Activated naive CD8-positive, alpha-beta T cell (primary cell): Measurements from ENCODE around the gene TYSND1.
"Not testable (repeated sequence)": the region's sequence is repeated elsewhere in the genome, so short reads cannot be mapped to it uniquely, and the experiment has no call there.

ENCODE experiments used
- H3K27ac Mint-ChIP-seq: one replicate; pipeline ENCODE4 v1.8.0; 2021; ENCODE audit warnings: mixed read lengths
- H3K27me3 Mint-ChIP-seq: one replicate; pipeline ENCODE4 v1.8.0; 2021; ENCODE audit warnings: mixed read lengths
- H3K36me3 Mint-ChIP-seq: one replicate; pipeline ENCODE4 v1.8.0; 2021; ENCODE audit warnings: mixed read lengths
- H3K4me1 Mint-ChIP-seq: one replicate; pipeline ENCODE4 v1.8.0; 2021; ENCODE audit warnings: low read depth, mixed read lengths
- H3K4me3 Mint-ChIP-seq: one replicate; pipeline ENCODE4 v1.8.0; 2021; ENCODE audit warnings: mild to moderate bottlenecking, mixed read lengths
- H3K9me3 Mint-ChIP-seq: one replicate; pipeline ENCODE4 v1.8.0; 2021; ENCODE audit warnings: low read depth, mixed read lengths

TYSND1 gene

DNA sequence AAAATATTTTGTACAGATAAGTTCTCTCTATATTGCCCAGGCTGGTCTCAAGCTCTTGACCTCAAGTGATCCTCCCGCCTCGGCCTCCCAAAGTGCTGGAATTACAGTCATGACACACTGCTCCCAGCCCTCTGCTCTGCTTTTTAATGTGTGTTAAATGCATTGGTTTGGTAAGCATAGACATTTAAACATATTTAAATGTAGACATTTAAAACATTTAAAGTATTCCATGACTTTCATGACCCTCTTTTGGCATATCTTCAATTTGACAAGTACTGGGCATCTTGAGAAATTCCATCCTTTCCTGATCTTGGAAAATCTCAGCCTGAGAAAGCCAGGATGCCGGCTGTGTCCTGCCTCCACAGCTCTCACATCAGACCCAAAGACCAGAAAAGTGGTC lies 29.0 kb upstream of the TYSND1 start:
- H3K4me1 Mint-ChIP-seq = peaks cover 20% of the 10 kb centered on the region
- H3K27ac Mint-ChIP-seq = no peak overlapping the region
- no peak overlapping the region for H3K4me3 Mint-ChIP-seq
- H3K36me3 Mint-ChIP-seq = peaks cover 2% of the 10 kb centered on the region
- H3K9me3 Mint-ChIP-seq = no peaks in the 10 kb centered on the region
- H3K27me3 Mint-ChIP-seq = peaks cover 2% of the 10 kb centered on the region

DNA sequence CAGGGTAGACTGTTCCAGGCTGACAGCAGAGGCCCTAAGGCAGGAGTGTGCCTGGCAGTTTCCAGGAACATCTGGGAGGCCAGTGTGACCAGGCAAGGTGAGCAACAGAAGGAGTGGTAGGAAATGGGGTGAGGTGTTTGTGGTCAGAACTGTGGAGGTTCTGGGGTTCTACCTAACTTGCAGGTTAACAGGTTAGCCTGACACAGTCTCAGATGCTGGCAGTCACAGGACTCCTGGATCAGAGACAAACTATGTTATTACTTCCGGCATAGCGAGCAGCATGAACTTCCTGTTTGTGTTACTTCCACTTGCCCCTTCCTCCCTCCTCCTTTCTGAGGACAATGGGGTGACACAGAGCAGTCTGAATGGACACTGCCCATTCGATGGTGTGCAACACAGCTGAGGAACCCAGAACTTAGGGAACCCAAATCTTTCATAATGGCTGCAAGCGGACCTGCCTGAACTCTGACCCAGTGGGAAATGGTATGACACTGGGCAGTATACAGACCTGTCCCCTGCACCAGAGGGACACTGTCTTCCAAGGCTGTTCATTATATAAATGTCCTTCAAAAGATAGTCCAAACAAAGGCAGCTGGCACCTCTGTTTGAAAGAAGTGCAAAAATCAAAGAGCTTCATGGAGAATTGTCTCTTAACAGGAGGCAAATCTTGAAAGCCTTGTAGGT lies 27.7 kb upstream of the TYSND1 start:
- no peaks in the 10 kb centered on the region for H3K36me3 Mint-ChIP-seq
- peak overlapping the region; percentile 19 for H3K4me3 Mint-ChIP-seq
- H3K27me3 Mint-ChIP-seq = no peaks in the 10 kb centered on the region
- H3K9me3 Mint-ChIP-seq = no peaks in the 10 kb centered on the region
- H3K4me1 Mint-ChIP-seq = peaks cover 24% of the 10 kb centered on the region
- peak overlapping the region; percentile 80 for H3K27ac Mint-ChIP-seq

DNA sequence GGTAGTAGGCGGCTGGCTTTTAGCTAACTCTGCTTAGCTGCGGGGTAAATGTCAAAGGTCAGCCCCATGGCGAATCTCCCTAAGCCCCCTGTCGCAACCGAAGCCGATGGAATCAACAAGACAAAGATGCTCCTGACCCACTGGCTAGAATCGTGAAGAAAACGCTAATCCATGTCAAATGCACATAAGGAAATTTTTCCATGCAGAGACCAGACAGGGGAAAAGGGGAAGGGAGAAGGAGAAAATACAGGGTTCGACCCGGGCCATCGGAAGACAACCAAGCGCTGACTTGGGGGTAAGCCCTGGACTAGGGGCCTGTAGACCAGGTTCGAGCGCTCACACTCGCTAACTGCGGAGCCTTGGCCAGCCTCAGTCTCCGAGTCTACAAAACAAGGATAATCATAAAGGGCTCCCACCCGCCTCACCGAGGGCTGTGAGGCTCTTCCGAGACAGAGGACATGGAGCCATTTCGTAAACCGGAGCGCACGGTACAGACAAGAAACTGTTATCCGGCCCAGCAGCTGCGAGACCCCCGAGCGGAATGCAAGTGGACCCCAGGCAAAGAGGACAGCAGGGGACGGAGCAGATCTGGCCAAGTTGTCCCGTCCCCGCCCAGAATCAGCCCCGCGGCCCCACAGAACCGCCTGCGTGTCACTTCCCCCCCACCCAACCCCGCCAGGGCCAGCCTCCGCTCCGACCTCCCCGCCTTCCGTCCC lies 23.3 kb upstream of the TYSND1 start:
- H3K4me1 Mint-ChIP-seq = peaks cover 60% of the 10 kb centered on the region
- H3K36me3 Mint-ChIP-seq = peaks cover 8% of the 10 kb centered on the region
- H3K27ac Mint-ChIP-seq = peak overlapping the region; percentile 95
- no peaks in the 10 kb centered on the region for H3K27me3 Mint-ChIP-seq
- H3K9me3 Mint-ChIP-seq = no peaks in the 10 kb centered on the region
- peak overlapping the region; percentile 96 for H3K4me3 Mint-ChIP-seq

DNA sequence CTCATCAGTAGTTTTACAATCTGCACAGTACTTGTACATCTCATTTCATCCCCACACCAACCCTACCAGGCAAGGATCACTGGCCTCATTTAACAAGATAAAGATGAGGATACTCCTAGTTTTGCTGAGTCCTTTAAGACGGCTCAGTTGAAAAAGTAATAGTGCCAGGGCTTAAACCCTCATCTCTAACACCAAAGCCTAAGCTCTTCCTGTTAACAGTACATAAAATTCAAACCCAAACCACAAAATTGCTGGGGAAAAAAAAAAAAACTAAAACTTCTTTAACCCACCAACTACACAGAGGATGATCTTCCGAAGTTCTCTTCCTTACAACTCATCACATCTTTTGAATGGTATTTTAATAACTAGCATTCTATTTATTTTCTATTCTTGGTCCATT lies 22.5 kb upstream of the TYSND1 start:
- Mint-ChIP-seq H3K27me3 (no peaks in the 10 kb centered on the region), H3K9me3 (no peaks in the 10 kb centered on the region), H3K4me1 (peaks cover 60% of the 10 kb centered on the region), H3K27ac (peak overlapping the region; percentile 95), H3K4me3 (peak overlapping the region; percentile 96), H3K36me3 (peaks cover 8% of the 10 kb centered on the region)

DNA sequence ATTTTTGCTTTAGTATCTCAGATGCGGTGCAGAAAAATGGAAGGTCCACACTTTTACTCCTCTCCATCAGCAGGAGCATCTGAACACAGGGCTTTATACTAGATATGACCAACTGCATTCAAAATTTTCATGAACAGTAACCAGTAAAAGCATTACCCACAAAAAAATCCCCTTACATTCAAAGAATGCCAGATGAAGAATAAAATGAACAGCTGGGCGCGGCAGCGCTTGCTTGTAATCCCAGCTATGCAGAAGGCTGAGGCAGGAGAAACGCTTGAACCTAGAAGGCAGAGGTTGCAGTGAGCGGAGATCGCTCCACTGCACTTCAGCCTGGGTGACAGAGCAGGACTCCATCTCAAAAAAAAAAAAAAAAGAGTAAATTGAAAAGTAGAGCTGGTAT lies 20.7 kb upstream of the TYSND1 start:
- H3K36me3 Mint-ChIP-seq = peaks cover 13% of the 10 kb centered on the region
- H3K9me3 Mint-ChIP-seq = no peaks in the 10 kb centered on the region
- H3K27me3 Mint-ChIP-seq = no peaks in the 10 kb centered on the region
- H3K27ac Mint-ChIP-seq = no peak overlapping the region
- H3K4me3 Mint-ChIP-seq = peak overlapping the region; percentile 57
- peaks cover 69% of the 10 kb centered on the region for H3K4me1 Mint-ChIP-seq

DNA sequence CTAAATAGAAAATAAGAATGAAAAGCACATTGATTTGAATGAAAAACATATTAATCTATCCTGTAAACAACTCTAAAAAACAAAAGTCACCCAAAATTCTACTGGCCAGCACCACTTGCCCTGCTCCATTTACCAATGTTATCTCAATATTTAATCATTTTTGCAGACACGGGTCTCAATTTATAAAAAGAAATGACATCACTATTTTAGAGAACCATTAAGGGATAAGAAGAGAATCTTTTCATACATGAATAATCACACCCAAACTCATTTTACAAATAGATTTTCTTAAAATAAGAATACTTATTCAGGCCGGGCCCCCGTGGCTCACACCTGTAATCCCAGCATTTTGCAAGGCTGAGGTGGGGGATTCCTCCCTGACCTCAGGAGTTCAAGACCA lies 19.9 kb upstream of the TYSND1 start:
- Mint-ChIP-seq H3K36me3 (peaks cover 16% of the 10 kb centered on the region), H3K27me3 (no peaks in the 10 kb centered on the region), H3K9me3 (no peaks in the 10 kb centered on the region), H3K27ac (peak overlapping the region; percentile 58), H3K4me3 (peak overlapping the region; percentile 58), H3K4me1 (peaks cover 77% of the 10 kb centered on the region)

DNA sequence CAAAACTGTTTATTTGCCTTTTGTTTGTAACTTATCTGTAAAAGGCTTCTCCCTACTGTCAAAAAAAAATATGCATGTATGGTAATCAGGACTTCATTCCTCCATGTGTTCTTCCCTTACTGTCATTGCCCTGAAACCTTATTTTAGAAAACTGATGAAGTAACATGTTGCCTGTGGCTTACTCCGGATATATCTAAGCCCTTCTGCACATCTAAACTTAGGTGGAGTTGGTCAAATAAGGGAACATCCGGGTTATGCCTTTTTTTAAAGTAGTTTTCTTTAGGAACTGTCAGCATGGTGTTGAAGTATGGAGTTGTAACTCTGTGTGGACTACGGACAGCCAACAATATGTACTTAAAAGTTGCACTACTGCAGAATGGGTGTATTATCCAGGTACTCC lies 17.7 kb upstream of the TYSND1 start:
- Mint-ChIP-seq H3K4me1 (peaks cover 84% of the 10 kb centered on the region), H3K27me3 (no peaks in the 10 kb centered on the region), H3K4me3 (peak overlapping the region; percentile 78), H3K36me3 (peaks cover 22% of the 10 kb centered on the region), H3K9me3 (no peaks in the 10 kb centered on the region), H3K27ac (peak overlapping the region; percentile 93)

DNA sequence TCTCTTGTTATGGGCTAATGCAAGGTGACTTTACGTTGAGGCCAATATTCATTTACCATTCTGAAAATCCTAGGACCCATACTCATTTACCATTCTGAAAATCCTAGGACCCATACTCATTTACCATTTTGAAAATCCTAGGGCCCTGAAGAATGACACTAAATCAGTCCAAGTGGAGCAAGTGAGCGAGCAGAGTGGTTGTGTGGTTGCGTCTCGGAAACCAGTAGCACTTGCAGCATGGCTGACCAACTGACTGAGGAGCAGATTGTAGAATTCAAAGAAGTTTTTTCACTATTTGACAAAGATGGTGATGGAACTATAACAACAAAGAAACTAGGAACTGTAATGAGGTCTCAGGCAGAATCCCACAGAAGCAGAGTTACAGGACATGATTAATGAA lies 16.9 kb upstream of the TYSND1 start:
- Mint-ChIP-seq H3K4me1 (peaks cover 79% of the 10 kb centered on the region), H3K27ac (peak overlapping the region; percentile 93), H3K36me3 (peaks cover 20% of the 10 kb centered on the region), H3K9me3 (no peaks in the 10 kb centered on the region), H3K27me3 (no peaks in the 10 kb centered on the region), H3K4me3 (peak overlapping the region; percentile 78)

DNA sequence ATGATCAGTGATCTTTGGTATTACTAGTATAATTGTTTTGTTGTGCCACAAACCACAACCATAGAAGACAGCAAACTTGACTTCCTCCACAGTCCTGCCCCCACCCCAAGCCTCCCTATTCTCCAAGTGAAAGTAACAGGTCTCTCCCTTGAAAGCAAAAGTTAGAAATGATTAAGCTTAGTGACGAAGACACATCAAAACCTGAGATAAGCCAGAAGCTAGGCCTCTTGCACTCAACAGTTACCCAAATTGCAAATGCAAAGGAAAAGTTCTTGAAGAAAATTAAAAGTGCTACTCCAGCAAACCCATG lies 16.3 kb upstream of the TYSND1 start:
- H3K27ac Mint-ChIP-seq = peak overlapping the region; percentile 93
- H3K27me3 Mint-ChIP-seq = no peaks in the 10 kb centered on the region
- H3K4me1 Mint-ChIP-seq = peaks cover 73% of the 10 kb centered on the region
- peaks cover 20% of the 10 kb centered on the region for H3K36me3 Mint-ChIP-seq
- H3K9me3 Mint-ChIP-seq = no peaks in the 10 kb centered on the region
- H3K4me3 Mint-ChIP-seq = peak overlapping the region; percentile 78

DNA sequence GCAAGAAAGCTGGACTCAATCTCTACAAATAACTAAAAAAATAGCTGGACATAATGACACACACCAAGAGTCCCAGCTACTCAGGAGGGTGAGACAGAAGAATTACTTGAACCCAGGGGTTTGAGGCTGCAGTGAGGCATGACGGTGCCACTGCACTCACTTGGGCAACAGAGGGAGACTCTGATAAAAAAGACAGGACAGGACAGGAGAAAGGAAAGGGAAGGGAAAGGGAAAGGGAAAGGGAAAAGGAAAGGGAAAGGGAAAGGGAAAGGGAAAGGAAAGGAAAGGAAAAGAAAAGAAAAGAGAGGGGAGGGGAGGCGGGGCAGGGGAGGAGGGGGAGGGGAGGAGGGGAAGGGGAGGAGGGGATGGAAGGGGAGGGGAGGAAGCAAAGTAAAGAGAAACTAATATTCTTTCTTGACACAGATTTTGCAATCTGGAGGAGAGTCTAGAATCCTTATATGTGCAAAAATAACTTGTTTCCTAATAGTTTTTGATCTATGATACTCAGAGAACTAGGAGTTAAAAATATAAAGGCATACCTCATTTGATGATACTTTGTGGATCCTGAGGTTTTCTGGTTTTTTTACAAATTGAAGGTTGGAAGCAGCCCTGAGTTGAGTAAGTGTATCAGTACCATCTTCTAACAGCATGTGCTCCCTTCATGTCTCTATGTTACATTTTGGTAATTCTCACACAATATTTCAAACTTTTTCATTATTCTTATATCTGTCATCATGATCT lies 15.8 kb upstream of the TYSND1 start:
- Mint-ChIP-seq H3K27me3 (no peaks in the 10 kb centered on the region), H3K27ac (peak overlapping the region; percentile 93), H3K4me3 (peak overlapping the region; percentile 78), H3K9me3 (no peaks in the 10 kb centered on the region), H3K36me3 (peaks cover 20% of the 10 kb centered on the region), H3K4me1 (peaks cover 71% of the 10 kb centered on the region)

DNA sequence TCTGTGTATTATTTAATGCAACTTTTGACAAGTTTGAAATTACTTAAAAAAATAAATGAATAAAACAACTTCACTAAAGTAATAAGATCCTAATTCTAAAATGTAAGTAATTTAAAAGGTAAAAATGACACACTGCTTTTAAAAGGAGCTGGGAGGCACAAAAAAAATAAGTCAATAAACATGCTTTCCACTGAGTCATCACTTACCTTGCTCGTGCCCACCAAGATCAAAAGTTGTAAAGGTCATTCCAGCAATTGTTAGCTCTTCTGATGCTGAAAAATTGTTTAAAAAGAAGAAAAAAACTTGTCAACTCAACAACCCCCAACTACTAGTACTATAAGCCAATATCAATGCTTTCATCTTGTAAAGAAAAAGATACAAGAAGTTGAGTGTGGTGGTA lies 14.3 kb upstream of the TYSND1 start:
- Mint-ChIP-seq H3K27me3 (no peaks in the 10 kb centered on the region), H3K4me1 (peaks cover 62% of the 10 kb centered on the region)

DNA sequence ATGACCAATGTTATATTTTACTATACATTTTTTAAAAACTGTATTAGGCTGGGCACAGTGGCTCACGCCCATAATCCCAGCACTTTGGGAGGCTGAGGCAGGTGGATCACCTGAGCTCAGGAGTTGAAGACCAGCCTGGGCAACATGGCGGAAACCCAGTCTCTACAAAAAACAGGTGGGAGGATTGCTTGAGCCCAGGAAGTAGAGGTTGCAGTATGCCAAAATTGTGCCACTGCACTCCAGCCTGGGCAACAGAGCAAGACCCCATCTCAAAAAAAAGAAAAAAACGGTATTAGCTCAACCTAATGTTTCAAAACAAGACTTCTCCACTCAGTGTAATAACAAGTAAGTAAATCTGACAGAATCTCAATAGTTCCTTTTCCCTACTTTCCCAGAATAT lies 12.9 kb upstream of the TYSND1 start:
- Mint-ChIP-seq H3K36me3 (peaks cover 21% of the 10 kb centered on the region), H3K4me1 (peaks cover 57% of the 10 kb centered on the region)
- H3K9me3 Mint-ChIP-seq, H3K27me3 Mint-ChIP-seq, H3K4me3 Mint-ChIP-seq, H3K27ac Mint-ChIP-seq: not testable (repeated sequence)

More for the DNA sequence above, 14.3 kb upstream of the TYSND1 start:
- peaks cover 22% of the 10 kb centered on the region for H3K36me3 Mint-ChIP-seq
- no peaks in the 10 kb centered on the region for H3K9me3 Mint-ChIP-seq
- peak overlapping the region; percentile 93 for H3K27ac Mint-ChIP-seq
- peak overlapping the region; percentile 78 for H3K4me3 Mint-ChIP-seq

DNA sequence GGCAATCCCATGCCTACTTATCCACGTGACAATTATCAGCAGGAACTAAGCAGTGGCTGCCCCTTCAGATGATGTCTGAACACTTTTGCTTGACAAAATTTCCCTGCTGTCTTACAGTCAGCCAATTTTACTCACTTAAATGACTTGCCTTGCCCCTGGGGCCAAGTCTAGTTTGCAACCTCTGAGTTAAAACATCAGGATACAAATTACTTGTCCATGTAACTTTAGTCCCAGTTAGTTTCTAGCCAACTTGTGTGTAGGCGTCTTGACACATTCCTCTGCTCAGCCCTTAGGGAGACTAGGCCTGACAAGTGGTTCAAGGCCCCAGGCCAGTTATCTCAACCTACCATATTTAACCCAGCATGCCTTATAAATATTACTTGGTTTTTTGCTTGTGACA lies 11.6 kb upstream of the TYSND1 start:
- Mint-ChIP-seq H3K4me3 (no peak overlapping the region), H3K36me3 (peaks cover 17% of the 10 kb centered on the region), H3K27me3 (no peaks in the 10 kb centered on the region), H3K9me3 (no peaks in the 10 kb centered on the region), H3K4me1 (peaks cover 45% of the 10 kb centered on the region), H3K27ac (no peak overlapping the region)

DNA sequence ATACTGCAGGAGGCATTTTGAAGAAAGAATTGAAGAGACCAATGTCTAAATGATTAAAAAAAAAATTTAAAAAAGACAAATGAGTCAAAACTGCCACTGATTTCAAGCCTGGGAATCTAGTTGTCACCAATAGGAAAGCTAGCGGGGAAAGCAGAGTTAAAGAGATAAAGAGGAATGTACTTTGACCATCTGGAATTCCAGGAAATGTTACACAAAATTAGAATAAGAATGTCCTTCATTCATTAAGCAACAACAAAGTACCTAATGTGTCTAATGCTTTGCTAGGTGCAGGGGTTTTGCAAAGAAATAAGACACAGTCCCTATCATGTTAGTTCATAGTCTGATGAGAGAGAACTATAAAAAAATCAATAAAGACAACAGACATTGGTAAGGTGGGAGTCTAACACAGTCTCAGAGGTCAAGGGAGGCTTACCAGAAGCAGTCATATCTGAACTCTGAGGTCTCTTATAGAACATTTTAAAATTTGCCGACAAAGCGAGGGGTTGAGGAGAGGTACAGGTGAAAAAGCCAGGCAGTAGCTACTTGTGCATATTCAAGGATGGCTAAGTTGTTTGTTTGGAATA lies 8.8 kb upstream of the TYSND1 start:
- H3K27ac Mint-ChIP-seq = peak overlapping the region; percentile 25
- H3K9me3 Mint-ChIP-seq = no peaks in the 10 kb centered on the region
- peaks cover 26% of the 10 kb centered on the region for H3K4me1 Mint-ChIP-seq
- H3K36me3 Mint-ChIP-seq = peaks cover 10% of the 10 kb centered on the region
- no peaks in the 10 kb centered on the region for H3K27me3 Mint-ChIP-seq
- no peak overlapping the region for H3K4me3 Mint-ChIP-seq

DNA sequence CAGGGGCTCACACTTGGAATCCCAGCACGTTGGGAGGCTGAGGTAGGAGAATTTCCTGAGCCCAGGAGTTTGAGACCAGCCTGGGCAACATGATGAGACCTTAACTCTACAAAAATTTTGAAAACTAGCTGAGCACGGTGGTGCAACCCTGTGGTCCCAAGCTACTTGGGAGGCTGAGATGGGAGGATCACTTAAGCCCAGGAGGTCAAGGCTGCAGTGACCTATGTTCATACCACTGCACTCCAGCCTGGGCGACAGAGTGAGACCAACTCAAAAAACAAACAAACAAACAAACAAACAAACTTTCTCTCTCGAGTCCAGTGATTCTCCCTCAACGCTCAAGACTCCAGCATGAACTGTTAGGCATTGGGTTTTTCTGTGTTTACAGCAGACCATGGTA lies 2.0 kb upstream of the TYSND1 start:
- Mint-ChIP-seq H3K4me3 (no peak overlapping the region), H3K27ac (no peak overlapping the region), H3K27me3 (no peaks in the 10 kb centered on the region), H3K36me3 (peaks cover 2% of the 10 kb centered on the region), H3K4me1 (peaks cover 36% of the 10 kb centered on the region), H3K9me3 (no peaks in the 10 kb centered on the region)
